NB4 (cell line): ENCODE results near the gene RPS19BP1.
"Not testable (repeated sequence)": the region's sequence is repeated elsewhere in the genome, so short reads cannot be mapped to it uniquely, and the experiment has no call there.

Experiments
- DNase-seq: peaks from one replicate; pipeline ENCODE4 v3.0.0; 2010; ENCODE audit warnings: low read depth
- H3K4me3 ChIP-seq: one replicate; pipeline ENCODE4 v1.5.1; 2011; ENCODE audit warnings: mild to moderate bottlenecking, low read depth, low read length, moderate library complexity
- MYC ChIP-seq: IDR thresholded peaks from 2 replicates; pipeline ENCODE4 v1.6.1; 2011; ENCODE audit warnings: low read depth, low read length
- POLR2A ChIP-seq: IDR thresholded peaks from 2 replicates; pipeline ENCODE4 v1.6.1; 2011; ENCODE audit warnings: mild to moderate bottlenecking; ENCODE audit not compliant: insufficient read length; ENCODE audit errors: extremely low read depth
- TF ChIP-seq, protein P1 (sequence below): IDR thresholded peaks from one replicate; pipeline ENCODE4 v1.5.1; 2012; ENCODE audit warnings: low read depth, low read length
- TF ChIP-seq, protein P2 (sequence below): IDR thresholded peaks from 2 replicates; pipeline ENCODE4 v1.6.1; 2011; ENCODE audit warnings: low read depth, low read length

Gene RPS19BP1

DNA sequence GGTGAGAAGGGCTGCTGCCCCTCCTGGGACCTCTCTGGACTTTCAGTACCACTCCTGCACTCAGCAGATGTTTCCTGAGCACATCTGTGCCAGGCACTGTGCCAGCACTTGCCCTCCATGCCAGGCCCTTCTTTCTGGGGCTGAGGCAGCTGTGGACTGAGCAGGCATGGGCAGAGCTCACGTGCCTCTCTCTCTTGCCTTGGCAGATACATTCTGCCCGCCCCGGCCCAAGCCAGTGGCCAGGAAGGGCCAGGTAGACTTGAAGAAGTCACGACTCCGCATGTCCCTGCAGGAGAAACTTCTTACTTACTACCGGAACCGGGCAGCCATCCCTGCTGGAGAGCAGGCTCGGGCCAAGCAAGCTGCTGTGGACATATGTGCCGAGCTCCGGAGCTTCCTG is 20.5 kb downstream of the RPS19BP1 start:
- TF ChIP-seq, protein P1, sequence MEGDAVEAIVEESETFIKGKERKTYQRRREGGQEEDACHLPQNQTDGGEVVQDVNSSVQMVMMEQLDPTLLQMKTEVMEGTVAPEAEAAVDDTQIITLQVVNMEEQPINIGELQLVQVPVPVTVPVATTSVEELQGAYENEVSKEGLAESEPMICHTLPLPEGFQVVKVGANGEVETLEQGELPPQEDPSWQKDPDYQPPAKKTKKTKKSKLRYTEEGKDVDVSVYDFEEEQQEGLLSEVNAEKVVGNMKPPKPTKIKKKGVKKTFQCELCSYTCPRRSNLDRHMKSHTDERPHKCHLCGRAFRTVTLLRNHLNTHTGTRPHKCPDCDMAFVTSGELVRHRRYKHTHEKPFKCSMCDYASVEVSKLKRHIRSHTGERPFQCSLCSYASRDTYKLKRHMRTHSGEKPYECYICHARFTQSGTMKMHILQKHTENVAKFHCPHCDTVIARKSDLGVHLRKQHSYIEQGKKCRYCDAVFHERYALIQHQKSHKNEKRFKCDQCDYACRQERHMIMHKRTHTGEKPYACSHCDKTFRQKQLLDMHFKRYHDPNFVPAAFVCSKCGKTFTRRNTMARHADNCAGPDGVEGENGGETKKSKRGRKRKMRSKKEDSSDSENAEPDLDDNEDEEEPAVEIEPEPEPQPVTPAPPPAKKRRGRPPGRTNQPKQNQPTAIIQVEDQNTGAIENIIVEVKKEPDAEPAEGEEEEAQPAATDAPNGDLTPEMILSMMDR: no peak
- TF ChIP-seq MYC (no peak), POLR2A (no peak)
- TF ChIP-seq, protein P2, sequence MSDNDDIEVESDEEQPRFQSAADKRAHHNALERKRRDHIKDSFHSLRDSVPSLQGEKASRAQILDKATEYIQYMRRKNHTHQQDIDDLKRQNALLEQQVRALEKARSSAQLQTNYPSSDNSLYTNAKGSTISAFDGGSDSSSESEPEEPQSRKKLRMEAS: no peak
- no peak for DNase-seq
- H3K4me3 ChIP-seq: no peak overlapping the region

DNA sequence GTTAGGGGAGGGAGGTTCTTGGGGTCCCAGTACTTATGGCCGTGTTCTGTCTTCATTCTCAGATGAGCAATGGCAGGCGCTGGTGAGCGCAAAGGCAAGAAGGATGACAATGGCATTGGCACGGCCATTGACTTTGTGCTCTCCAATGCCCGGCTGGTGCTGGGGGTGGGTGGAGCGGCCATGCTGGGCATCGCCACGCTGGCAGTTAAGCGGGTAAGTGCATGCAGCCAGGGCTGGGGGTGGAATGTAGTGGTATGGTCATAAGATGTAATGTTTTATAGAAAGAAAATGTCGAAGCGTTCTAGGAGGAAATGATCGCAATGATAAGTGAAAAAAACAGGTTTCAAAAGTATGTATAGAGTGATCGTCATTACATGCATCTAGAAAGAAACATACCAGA is 21.3 kb downstream of the RPS19BP1 start:
- TF ChIP-seq, protein P2: no peak
- TF ChIP-seq POLR2A (no peak), MYC (no peak)
- TF ChIP-seq, protein P1: no peak
- DNase-seq: no peak
- H3K4me3 ChIP-seq: no peak overlapping the region

DNA sequence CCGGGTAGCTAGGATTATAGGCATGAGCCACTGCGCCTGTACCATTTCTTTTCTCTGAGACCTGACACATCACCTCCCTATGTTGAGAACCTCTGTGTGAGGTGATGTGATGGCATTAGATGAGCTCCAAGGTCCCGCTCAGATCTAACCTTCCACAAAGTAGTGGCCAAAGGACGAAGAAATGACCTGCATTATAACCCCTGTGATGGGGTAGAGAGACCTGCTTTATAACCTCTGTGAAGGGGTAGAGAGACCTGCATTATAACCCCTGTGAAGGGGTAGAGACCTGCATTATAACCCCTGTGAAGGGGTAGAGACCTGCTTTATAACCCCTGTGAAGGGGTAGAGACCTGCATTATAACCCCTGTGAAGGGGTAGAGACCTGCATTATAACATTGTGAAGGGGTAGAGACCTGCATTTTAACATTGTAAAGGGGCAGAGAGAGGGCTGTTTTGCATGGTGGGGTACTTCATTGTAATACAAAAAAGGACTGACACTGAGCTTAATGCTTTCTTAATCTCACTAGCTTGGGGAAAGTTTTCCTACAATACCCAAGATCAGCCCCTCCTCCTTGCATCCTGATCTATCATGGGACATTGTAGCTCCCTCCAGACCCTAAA is 21.9 kb downstream of the RPS19BP1 start:
- TF ChIP-seq POLR2A: no peak
- TF ChIP-seq, protein P1: no peak
- TF ChIP-seq, protein P2: no peak
- no peak for TF ChIP-seq MYC
- no peak overlapping the region for H3K4me3 ChIP-seq
- no peak for DNase-seq

DNA sequence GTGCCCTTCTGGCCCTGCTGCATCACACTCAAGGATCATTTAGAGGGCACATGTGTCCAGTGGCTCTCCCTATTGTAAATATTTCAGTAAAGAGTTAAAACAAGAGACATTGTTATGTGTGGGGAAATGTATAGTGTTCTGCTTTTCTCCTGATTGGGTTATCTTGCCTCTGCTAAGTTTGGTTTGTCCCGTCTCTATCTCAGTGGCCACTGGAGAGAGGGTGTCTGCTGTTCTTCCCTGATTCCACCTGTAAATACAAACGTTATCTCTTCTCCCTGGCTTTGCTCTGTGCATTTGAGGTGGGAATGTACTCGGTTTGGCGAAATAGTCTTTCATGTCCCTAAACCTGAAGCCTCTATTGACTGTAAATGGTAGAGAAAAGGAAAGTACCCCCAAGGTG is 24.2 kb downstream of the RPS19BP1 start:
- no peak for TF ChIP-seq MYC
- TF ChIP-seq, protein P2: no peak
- TF ChIP-seq POLR2A: no peak
- TF ChIP-seq, protein P1: no peak
- DNase-seq: no peak
- H3K4me3 ChIP-seq: no peak overlapping the region

DNA sequence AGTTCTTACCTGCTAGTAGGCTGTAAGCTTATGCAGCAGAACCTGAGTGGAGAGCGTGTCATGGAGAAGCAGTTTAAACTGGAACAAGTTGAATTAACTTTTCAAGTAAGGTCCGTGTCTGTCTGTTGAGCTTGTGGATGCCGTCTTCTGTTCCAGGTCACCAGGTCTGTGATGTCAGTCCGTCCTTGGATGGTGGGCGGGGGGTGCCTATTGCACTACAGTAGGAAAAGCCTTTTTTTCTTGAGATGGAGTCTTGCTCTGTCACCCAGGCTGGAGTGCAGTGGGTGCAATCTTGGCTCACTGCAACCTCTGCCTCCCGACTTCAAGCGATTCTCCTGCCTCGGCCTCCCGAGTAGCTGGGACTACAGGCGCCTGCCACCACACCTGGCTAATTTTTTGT is 25.5 kb downstream of the RPS19BP1 start:
- DNase-seq, H3K4me3 ChIP-seq: not testable (repeated sequence)

DNA sequence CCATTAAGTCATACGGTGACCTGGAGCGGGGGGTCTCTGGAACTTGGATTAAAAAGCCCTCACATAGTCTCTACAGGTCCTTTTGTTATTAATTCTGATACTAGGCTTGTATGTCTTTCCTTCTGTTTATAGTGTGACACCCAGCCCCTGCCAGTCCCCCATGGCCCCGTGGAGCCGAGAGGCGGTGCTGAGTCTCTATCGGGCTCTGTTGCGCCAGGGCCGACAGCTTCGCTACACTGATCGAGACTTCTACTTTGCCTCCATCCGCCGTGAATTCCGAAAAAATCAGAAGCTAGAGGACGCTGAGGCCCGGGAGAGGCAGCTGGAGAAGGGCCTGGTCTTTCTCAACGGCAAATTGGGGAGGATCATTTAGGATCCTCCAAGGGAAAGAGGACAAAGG is 28.5 kb downstream of the RPS19BP1 start:
- TF ChIP-seq MYC (no peak), POLR2A (no peak)
- TF ChIP-seq, protein P1: no peak
- TF ChIP-seq, protein P2: no peak
- H3K4me3 ChIP-seq: peak overlapping the region; percentile 4
- no peak for DNase-seq
